Measurements from ENCODE around the gene DNER. TPM values are rescaled to one million over a fixed set of nuclear protein-coding genes. Genes with fewer than 3 reads are reported as not detected.

DNER gene
- total RNA-seq, 1 experiment from 2014 or later, result 3.7 TPM

DNA sequence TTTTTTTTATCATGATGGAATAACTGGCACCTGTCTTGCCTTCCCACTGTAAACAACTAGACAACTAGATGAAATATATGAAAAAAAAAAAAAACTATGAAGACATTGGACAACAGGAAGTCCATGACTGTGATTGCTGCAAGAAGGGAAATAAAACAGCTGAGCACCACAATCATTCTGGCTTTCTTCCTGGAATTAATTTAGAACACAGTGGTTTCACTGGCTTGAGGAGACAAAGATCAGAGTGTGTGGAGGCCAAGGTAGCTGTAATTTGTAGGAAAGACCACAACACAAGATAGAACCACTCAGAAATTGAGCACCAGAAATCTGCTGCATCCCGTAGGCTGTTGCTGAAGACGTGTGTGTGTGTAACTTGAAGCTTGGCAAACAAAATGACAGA, 322.2 kb downstream of the DNER start (continued):
- TF ChIP-seq, protein P1, sequence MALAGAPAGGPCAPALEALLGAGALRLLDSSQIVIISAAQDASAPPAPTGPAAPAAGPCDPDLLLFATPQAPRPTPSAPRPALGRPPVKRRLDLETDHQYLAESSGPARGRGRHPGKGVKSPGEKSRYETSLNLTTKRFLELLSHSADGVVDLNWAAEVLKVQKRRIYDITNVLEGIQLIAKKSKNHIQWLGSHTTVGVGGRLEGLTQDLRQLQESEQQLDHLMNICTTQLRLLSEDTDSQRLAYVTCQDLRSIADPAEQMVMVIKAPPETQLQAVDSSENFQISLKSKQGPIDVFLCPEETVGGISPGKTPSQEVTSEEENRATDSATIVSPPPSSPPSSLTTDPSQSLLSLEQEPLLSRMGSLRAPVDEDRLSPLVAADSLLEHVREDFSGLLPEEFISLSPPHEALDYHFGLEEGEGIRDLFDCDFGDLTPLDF (CRISPR knock-in tag; IDR thresholded peaks at IDR 0.05), result no peak
- no peak for TF ChIP-seq OVOL2 (CRISPR knock-in tag; IDR thresholded peaks at IDR 0.05; ENCODE audit: borderline replicate concordance)
- TF ChIP-seq NFYB (CRISPR knock-in tag; conservative IDR thresholded peaks at IDR 0.05; ENCODE audit: low read depth), result no peak
- TF ChIP-seq FOXJ3 (CRISPR knock-in tag; IDR thresholded peaks at IDR 0.05; ENCODE audit: borderline replicate concordance), result no peak
- no peak for TF ChIP-seq TP53 (CRISPR knock-in tag; IDR thresholded peaks at IDR 0.05)

DNA sequence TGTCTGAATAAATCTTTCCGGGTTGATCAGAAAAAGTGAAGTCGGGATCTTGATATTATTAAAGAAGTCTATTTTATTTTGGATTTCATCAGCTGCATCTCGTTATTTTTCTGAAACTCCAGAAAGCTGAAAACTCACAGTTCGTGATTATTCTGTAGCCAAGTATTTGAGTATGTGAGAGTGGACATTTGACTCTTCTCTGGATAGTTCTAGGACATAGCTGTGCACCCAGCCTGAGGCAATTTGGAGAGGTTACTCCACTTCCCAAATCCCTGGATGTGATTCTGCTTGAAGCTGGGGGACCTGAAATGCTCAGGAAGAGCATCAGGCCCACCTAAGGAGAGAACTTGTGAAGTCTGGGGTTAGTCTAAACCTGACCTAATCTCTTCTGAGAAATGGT, 325.6 kb downstream of the DNER start:
- DNase-seq (ENCODE audit: low spot score), result no peak
- Mint-ChIP-seq H3K4me1 (no peaks in the 10 kb centered on the region), H3K9me3 (peaks cover 44% of the 10 kb centered on the region), H3K27me3 (ENCODE audit: low read depth) (no peaks in the 10 kb centered on the region), H3K36me3 (peaks cover 39% of the 10 kb centered on the region), H3K4me3 (no peak overlapping the region), H3K27ac (no peak overlapping the region)
- ATAC-seq, result no peak
- ChIA-PET CTCF (no interaction called here), POLR2A (no interaction called here)
- TF ChIP-seq, protein P2, sequence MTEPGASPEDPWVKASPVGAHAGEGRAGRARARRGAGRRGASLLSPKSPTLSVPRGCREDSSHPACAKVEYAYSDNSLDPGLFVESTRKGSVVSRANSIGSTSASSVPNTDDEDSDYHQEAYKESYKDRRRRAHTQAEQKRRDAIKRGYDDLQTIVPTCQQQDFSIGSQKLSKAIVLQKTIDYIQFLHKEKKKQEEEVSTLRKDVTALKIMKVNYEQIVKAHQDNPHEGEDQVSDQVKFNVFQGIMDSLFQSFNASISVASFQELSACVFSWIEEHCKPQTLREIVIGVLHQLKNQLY (CRISPR knock-in tag; IDR thresholded peaks at IDR 0.05), result no peak
- TF ChIP-seq, protein P3, sequence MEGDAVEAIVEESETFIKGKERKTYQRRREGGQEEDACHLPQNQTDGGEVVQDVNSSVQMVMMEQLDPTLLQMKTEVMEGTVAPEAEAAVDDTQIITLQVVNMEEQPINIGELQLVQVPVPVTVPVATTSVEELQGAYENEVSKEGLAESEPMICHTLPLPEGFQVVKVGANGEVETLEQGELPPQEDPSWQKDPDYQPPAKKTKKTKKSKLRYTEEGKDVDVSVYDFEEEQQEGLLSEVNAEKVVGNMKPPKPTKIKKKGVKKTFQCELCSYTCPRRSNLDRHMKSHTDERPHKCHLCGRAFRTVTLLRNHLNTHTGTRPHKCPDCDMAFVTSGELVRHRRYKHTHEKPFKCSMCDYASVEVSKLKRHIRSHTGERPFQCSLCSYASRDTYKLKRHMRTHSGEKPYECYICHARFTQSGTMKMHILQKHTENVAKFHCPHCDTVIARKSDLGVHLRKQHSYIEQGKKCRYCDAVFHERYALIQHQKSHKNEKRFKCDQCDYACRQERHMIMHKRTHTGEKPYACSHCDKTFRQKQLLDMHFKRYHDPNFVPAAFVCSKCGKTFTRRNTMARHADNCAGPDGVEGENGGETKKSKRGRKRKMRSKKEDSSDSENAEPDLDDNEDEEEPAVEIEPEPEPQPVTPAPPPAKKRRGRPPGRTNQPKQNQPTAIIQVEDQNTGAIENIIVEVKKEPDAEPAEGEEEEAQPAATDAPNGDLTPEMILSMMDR (IDR thresholded peaks at IDR 0.05), result no peak
- TF ChIP-seq ESRRA (CRISPR knock-in tag; IDR thresholded peaks at IDR 0.05; ENCODE audit: borderline replicate concordance) (no peak), SMAD4 (CRISPR knock-in tag; IDR thresholded peaks at IDR 0.05) (no peak), ZNF416 (CRISPR knock-in tag; IDR thresholded peaks at IDR 0.05) (no peak), EMX1 (CRISPR knock-in tag; IDR thresholded peaks at IDR 0.05) (no peak), SOX15 (CRISPR knock-in tag; IDR thresholded peaks at IDR 0.05) (no peak), MXD4 (CRISPR knock-in tag; IDR thresholded peaks at IDR 0.05; ENCODE audit: borderline replicate concordance) (no peak), GABPB1 (CRISPR knock-in tag; IDR thresholded peaks at IDR 0.05) (no peak), NR1H2 (CRISPR knock-in tag; IDR thresholded peaks at IDR 0.05) (no peak), ZNF263 (CRISPR knock-in tag; IDR thresholded peaks at IDR 0.05; ENCODE audit: low read depth) (no peak), ZNF317 (CRISPR knock-in tag; IDR thresholded peaks at IDR 0.05; ENCODE audit: borderline replicate concordance, low read depth) (no peak)
- TF ChIP-seq, protein P4, sequence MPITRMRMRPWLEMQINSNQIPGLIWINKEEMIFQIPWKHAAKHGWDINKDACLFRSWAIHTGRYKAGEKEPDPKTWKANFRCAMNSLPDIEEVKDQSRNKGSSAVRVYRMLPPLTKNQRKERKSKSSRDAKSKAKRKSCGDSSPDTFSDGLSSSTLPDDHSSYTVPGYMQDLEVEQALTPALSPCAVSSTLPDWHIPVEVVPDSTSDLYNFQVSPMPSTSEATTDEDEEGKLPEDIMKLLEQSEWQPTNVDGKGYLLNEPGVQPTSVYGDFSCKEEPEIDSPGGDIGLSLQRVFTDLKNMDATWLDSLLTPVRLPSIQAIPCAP (CRISPR knock-in tag; IDR thresholded peaks at IDR 0.05), result no peak
- TF ChIP-seq, protein P5, sequence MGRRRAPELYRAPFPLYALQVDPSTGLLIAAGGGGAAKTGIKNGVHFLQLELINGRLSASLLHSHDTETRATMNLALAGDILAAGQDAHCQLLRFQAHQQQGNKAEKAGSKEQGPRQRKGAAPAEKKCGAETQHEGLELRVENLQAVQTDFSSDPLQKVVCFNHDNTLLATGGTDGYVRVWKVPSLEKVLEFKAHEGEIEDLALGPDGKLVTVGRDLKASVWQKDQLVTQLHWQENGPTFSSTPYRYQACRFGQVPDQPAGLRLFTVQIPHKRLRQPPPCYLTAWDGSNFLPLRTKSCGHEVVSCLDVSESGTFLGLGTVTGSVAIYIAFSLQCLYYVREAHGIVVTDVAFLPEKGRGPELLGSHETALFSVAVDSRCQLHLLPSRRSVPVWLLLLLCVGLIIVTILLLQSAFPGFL (CRISPR knock-in tag; IDR thresholded peaks at IDR 0.05; ENCODE audit: borderline replicate concordance), result no peak
- TF ChIP-seq, protein P6, sequence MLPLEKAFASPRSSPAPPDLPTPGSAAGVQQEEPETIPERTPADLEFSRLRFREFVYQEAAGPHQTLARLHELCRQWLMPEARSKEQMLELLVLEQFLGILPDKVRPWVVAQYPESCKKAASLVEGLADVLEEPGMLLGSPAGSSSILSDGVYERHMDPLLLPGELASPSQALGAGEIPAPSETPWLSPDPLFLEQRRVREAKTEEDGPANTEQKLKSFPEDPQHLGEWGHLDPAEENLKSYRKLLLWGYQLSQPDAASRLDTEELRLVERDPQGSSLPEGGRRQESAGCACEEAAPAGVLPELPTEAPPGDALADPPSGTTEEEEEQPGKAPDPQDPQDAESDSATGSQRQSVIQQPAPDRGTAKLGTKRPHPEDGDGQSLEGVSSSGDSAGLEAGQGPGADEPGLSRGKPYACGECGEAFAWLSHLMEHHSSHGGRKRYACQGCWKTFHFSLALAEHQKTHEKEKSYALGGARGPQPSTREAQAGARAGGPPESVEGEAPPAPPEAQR (CRISPR knock-in tag; IDR thresholded peaks at IDR 0.05), result no peak
- TF ChIP-seq, protein P7, sequence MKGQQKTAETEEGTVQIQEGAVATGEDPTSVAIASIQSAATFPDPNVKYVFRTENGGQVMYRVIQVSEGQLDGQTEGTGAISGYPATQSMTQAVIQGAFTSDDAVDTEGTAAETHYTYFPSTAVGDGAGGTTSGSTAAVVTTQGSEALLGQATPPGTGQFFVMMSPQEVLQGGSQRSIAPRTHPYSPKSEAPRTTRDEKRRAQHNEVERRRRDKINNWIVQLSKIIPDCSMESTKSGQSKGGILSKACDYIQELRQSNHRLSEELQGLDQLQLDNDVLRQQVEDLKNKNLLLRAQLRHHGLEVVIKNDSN (CRISPR knock-in tag; IDR thresholded peaks at IDR 0.05), result no peak
- TF ChIP-seq, protein P8, sequence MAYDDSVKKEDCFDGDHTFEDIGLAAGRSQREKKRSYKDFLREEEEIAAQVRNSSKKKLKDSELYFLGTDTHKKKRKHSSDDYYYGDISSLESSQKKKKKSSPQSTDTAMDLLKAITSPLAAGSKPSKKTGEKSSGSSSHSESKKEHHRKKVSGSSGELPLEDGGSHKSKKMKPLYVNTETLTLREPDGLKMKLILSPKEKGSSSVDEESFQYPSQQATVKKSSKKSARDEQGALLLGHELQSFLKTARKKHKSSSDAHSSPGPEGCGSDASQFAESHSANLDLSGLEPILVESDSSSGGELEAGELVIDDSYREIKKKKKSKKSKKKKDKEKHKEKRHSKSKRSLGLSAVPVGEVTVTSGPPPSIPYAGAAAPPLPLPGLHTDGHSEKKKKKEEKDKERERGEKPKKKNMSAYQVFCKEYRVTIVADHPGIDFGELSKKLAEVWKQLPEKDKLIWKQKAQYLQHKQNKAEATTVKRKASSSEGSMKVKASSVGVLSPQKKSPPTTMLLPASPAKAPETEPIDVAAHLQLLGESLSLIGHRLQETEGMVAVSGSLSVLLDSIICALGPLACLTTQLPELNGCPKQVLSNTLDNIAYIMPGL (CRISPR knock-in tag; IDR thresholded peaks at IDR 0.05), result no peak
- TF ChIP-seq, protein P1 (CRISPR knock-in tag; IDR thresholded peaks at IDR 0.05), result no peak

All from WTC11 (cell line).